GM12878 (cell line): ENCODE results near the gene PRDM1. TPM values are rescaled to one million over a fixed set of nuclear protein-coding genes. Genes with fewer than 3 reads are reported as not detected.

Source experiments
- ATAC-seq: fragments of 200-7000 bp; cut with Tn5 transposase; 3 replicates; pipeline ENCODE4 v1.9.1; 2020; ENCODE audit warnings: mild to moderate bottlenecking, moderate library complexity
- BruUV-seq: library from RNA; stranded (reverse); fragments of 400-500 nt; replicated peaks from 2 replicates; lab custom pipeline; 2021; lab: Mats Ljungman, UMichigan
- CTCF ChIA-PET: fragments of 300-600 bp; sonication (Branson Sonifier 250); formaldehyde crosslinking; extraction: SDS; loops from one replicate; lab custom pipeline; 2021; ENCODE audit warnings: inconsistent platforms; lab: Yijun Ruan, JAX
- POLR2A ChIA-PET: fragments of 350-600 bp; formaldehyde crosslinking; extraction: SDS; loops from one replicate; lab custom pipeline; 2021; ENCODE audit warnings: inconsistent platforms; lab: Charles Lee
- RAD21 ChIA-PET: fragments of 300-600 bp; sonication (Branson Sonifier 250); formaldehyde crosslinking; loops from one replicate; lab custom pipeline; 2023; ENCODE audit warnings: antibody characterized with exemption; ENCODE audit not compliant: unreplicated experiment; lab: Charles Lee
- SMC1A ChIA-PET: fragments of 300-600 bp; sonication (Branson Sonifier 250); formaldehyde crosslinking; loops from one replicate; lab custom pipeline; 2023; ENCODE audit not compliant: unreplicated experiment, uncharacterized antibody; lab: Charles Lee
- DNase-seq: peaks from one replicate; pipeline ENCODE4 v3.0.0-alpha.2; 2011; ENCODE audit warnings: low read depth, low spot score
- FAIRE-seq: peaks from 3 replicates; lab custom pipeline; 2011; peaks lifted over from hg19 to GRCh38; lab: Jason Lieb, UNC
- H2AFZ ChIP-seq: 2 replicates; pipeline ENCODE4 v1.6.0; 2011; ENCODE audit warnings: low read depth, low read length, control low read depth; ENCODE audit not compliant: control insufficient read depth
- H3K27ac ChIP-seq: 2 replicates; pipeline ENCODE4 v1.5.1; 2011; ENCODE audit warnings: control low read depth; ENCODE audit not compliant: control insufficient read depth, insufficient read depth
- H3K27me3 ChIP-seq, 2 experiments: replicated peaks in 1 of 2; 2 replicates each; pipeline versions ENCODE4 v1.6.0 to v1.6.1; 2011; ENCODE audit warnings: low read length in 1 of 2; ENCODE audit not compliant: control insufficient read depth in 2 of 2, insufficient read depth in 2 of 2
- H3K36me3 ChIP-seq, 2 experiments: 2 replicates each; pipeline ENCODE4 v1.5.1; 2011; ENCODE audit warnings: low read length in 1 of 2; ENCODE audit not compliant: control insufficient read depth in 2 of 2, insufficient read depth in 2 of 2
- H3K4me1 ChIP-seq: 2 replicates; pipeline ENCODE4 v1.6.1; 2011; ENCODE audit warnings: mild to moderate bottlenecking, low read length, moderate library complexity, mixed read lengths; ENCODE audit not compliant: control insufficient read depth, insufficient read depth
- H3K4me2 ChIP-seq: 2 replicates; pipeline ENCODE4 v1.6.0; 2011; ENCODE audit warnings: control low read depth; ENCODE audit not compliant: control insufficient read depth, insufficient read depth
- H3K4me3 ChIP-seq: fragments of 200-600 bp; sonication (generic); 2 replicates; pipeline ENCODE4 v1.5.1; 2016
- H3K79me2 ChIP-seq: 2 replicates; pipeline ENCODE4 v1.6.0; 2011; ENCODE audit warnings: low read length; ENCODE audit not compliant: control insufficient read depth, insufficient read depth
- H3K9ac ChIP-seq: 2 replicates; pipeline ENCODE4 v1.8.0; 2011; ENCODE audit warnings: low read length, control low read depth, mixed read lengths; ENCODE audit not compliant: control insufficient read depth, insufficient read depth
- H3K9me3 ChIP-seq: replicated peaks from 3 replicates; pipeline ENCODE4 v1.5.1; 2011; ENCODE audit warnings: mild to moderate bottlenecking, low read length; ENCODE audit not compliant: control insufficient read depth, insufficient read depth
- H4K20me1 ChIP-seq: 2 replicates; pipeline ENCODE4 v1.6.0; 2011; ENCODE audit not compliant: control insufficient read depth, insufficient read depth
- CBFB ChIP-seq: IDR thresholded peaks from 2 replicates; pipeline ENCODE4 v1.6.1; 2016; ENCODE audit warnings: antibody characterized with exemption, low read depth
- EED ChIP-seq: sonication (generic); IDR thresholded peaks from 2 replicates; pipeline ENCODE4 v1.6.1; 2016; ENCODE audit warnings: antibody characterized with exemption, low read depth
- ESRRA ChIP-seq: IDR thresholded peaks from 2 replicates; pipeline ENCODE4 v1.6.1; 2012; ENCODE audit warnings: mild to moderate bottlenecking, low read length, improper control_type of control experiment
- GABPA ChIP-seq: IDR thresholded peaks from 2 replicates; pipeline ENCODE4 v1.6.1; 2014; ENCODE audit warnings: antibody characterized with exemption, low read depth, mild to moderate bottlenecking, inconsistent platforms
- MTA3 ChIP-seq: IDR thresholded peaks from 2 replicates; pipeline ENCODE4 v1.6.1; 2012; ENCODE audit warnings: low read length, inconsistent platforms, borderline replicate concordance
- NFYA ChIP-seq: IDR thresholded peaks from 2 replicates; pipeline ENCODE4 v1.6.1; 2011; ENCODE audit warnings: low read depth, mild to moderate bottlenecking, low read length, improper control_type of control experiment, borderline replicate concordance
- NFYB ChIP-seq: IDR thresholded peaks from 2 replicates; pipeline ENCODE4 v1.6.1; 2011; ENCODE audit warnings: low read depth, mild to moderate bottlenecking, low read length, improper control_type of control experiment, moderate library complexity; ENCODE audit not compliant: insufficient read depth
- NR2C2 ChIP-seq: IDR thresholded peaks from 2 replicates; pipeline ENCODE4 v1.6.1; 2011; ENCODE audit warnings: borderline replicate concordance, low read depth; ENCODE audit not compliant: control insufficient read depth, insufficient read length
- POLR2AphosphoS2 ChIP-seq: IDR thresholded peaks from 2 replicates; pipeline ENCODE4 v1.6.1; 2011; ENCODE audit warnings: low read depth, mild to moderate bottlenecking, low read length, improper control_type of control experiment, moderate library complexity
- SREBF1 ChIP-seq: IDR thresholded peaks from 2 replicates; pipeline ENCODE4 v1.6.1; 2012; ENCODE audit warnings: mild to moderate bottlenecking, low read length
- ZBED1 ChIP-seq: IDR thresholded peaks from 2 replicates; pipeline ENCODE4 v1.6.1; 2016; ENCODE audit warnings: borderline replicate concordance
- WGBS: methylation state at CpG from one replicate; pipeline ENCODE4 v1.1.6; 2016; ENCODE audit warnings: low lambda C conversion rate; ENCODE audit not compliant: insufficient replicate concordance, insufficient coverage; ENCODE audit errors: missing lambda C conversion rate; 5-methylcytosine and 5-hydroxymethylcytosine counted together
- in situ Hi-C: fragments of 300-500 bp; cut with MboI; formaldehyde crosslinking; loops from 9 replicates; pipeline ENCODE4 v1.14.3; 2018; ENCODE audit warnings: mixed read lengths
- intact Hi-C: fragments of 100-400 bp; cut with micrococcal nuclease; formaldehyde crosslinking; loops from one replicate; pipeline ENCODE4 v1.14.2; 2022; ENCODE audit not compliant: unreplicated experiment
- polyA plus RNA-seq, 11 experiments: library from polyadenylated mRNA; depleted of rRNA in 4 of 11; unstranded in 6 of 11; stranded (reverse) in 5 of 11; fragments of >200 nt; fragmentation: Nextera tagmentation in 4 of 11; fragmentation: Illumina TruSeq in 1 of 11; extraction: Ambion mirVana in 4 of 11; extraction: Trizol in 1 of 11; gene quantifications; 1 replicate in 1 of 11; 2 replicates in 10 of 11; pipeline versions ENCODE4 v1.2.1 to v1.2.3, GENCODE V29; 2011 to 2016; ENCODE audit warnings: inconsistent platforms in 2 of 11, missing spikeins in 2 of 11, low read depth in 1 of 11
- total RNA-seq, 4 experiments: library from RNA; depleted of rRNA in 3 of 4; stranded (reverse); fragments of >200 nt in 3 of 4; fragmentation: Illumina TruSeq in 1 of 4; extraction: Trizol in 1 of 4; gene quantifications; 2 replicates each; pipeline versions ENCODE4 v1.2.1 to v1.2.3, GENCODE V29; 2013 to 2021

PRDM1 gene
- total and polyA plus RNA-seq, 10 of the 15 experiments (the other 5 are each of a cell fraction or from before 2014, with no cell fraction given), result 1.9 to 15.8 (median 4.1) TPM

DNA sequence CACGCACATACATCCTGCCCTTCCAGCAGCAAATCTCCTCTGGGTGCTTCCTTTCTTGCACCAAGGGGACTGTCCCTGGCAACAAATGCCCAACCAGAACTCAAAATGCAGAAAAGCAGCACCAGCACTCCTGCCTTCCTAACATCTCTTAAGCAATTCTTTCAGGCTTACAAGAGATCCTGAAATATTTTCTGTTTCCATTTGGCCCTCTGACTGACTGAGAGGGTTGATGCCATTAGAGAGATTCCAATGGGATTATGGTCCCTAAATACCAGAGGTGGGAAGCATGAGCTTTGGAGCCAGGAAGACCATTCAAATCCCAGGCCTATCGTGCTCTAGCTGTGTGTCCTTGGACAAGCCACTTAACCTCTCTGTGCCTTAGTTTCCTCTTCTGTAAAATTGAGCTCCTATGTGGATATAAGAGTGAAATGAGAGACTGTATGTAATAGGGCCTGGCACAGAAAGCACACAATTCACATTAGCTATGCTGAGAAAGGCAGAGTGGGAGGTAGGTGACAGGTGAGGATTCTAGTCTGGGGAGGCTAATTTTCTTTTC is 56.8 kb downstream of the PRDM1 start:
- H3K36me3 ChIP-seq, result no peaks in the 10 kb centered on the region
- no peaks in the 10 kb centered on the region for H4K20me1 ChIP-seq
- in situ Hi-C loops, result no loop called here
- 0 out of 2 replicates have a peak overlapping the region, but pooled peaks have one; percentile 18 for H3K9ac ChIP-seq
- RAD21 ChIA-PET, result interaction anchor here (0.8 to 8.7 kb wide), 13 partner anchors 14 to 79 kb away, joined by 3 to 90 read pairs (median 6); partner anchors contain the start of gene PRDM1
- CTCF ChIA-PET, result interaction anchor here (0.8 to 4.2 kb wide), 11 partner anchors 8 to 660 kb away, joined by 3 to 61 read pairs (median 6); no protein-coding TSS in a partner anchor
- WGBS, result 87% methylated on average over 2 of the region's 2 CpGs
- FAIRE-seq, result no peak
- ATAC-seq, result no peak
- H3K79me2 ChIP-seq, result no peaks in the 10 kb centered on the region
- no peak overlapping the region for H2AFZ ChIP-seq
- no peak overlapping the region for H3K4me2 ChIP-seq
- TF ChIP-seq SREBF1, result no peak
- TF ChIP-seq CBFB, result no peak
- no peak for TF ChIP-seq NFYA
- no peak for TF ChIP-seq ESRRA
- TF ChIP-seq MTA3, result no peak
- TF ChIP-seq EED, result no peak
- TF ChIP-seq POLR2AphosphoS2, result no peak
- TF ChIP-seq NFYB, result no peak
- TF ChIP-seq GABPA, result no peak
- no peak for TF ChIP-seq ZBED1
- no peak for TF ChIP-seq NR2C2
- BruUV-seq, result no TSS peak
- no peak overlapping the region for H3K4me3 ChIP-seq
- H3K27me3 ChIP-seq, result no peaks in the 10 kb centered on the region
- intact Hi-C loops, result no loop called here
- H3K27ac ChIP-seq, result peak overlapping the region; percentile 91
- H3K4me1 ChIP-seq, result peaks cover 67% of the 10 kb centered on the region
- SMC1A ChIA-PET, result interaction anchor here (1.1 to 18.2 kb wide), 14 partner anchors 13 to 685 kb away, joined by 3 to 217 read pairs (median 19); partner anchors contain the start of gene PRDM1
- POLR2A ChIA-PET, result interaction anchor here (1.4 to 4.7 kb wide), 3 partner anchors 16 to 39 kb away, joined by 3 to 28 read pairs (median 14); no protein-coding TSS in a partner anchor
- no peaks in the 10 kb centered on the region for H3K9me3 ChIP-seq
- no peak for DNase-seq
